Natural killer cell (primary cell): ENCODE data around the gene LAPTM4A. TPM values are rescaled to one million over a fixed set of nuclear protein-coding genes. Genes with fewer than 3 reads are reported as not detected.
"Not testable (repeated sequence)": the region's sequence is repeated elsewhere in the genome, so short reads cannot be mapped to it uniquely, and the experiment has no call there.

Source experiments
- ATAC-seq, 3 donors: fragments of 150-1000 bp in 2 of 3; fragments of 200-7000 bp in 1 of 3; cut with Tn5 transposase; 1 replicate in 1 of 3; 2 replicates in 2 of 3; pipeline ENCODE4 v1.10.0; 2021; ENCODE audit warnings: mild to moderate bottlenecking in 2 of 3, moderate library complexity in 2 of 3
- DNase-seq, 2 donors: peaks; one replicate each; pipeline versions ENCODE4 v3.0.0 to v3.0.0-alpha.2; 2013 to 2021; ENCODE audit warnings: mixed read lengths in 1 of 2
- H3K27ac ChIP-seq: one replicate; pipeline ENCODE4 v1.5.1; 2013; ENCODE audit warnings: mild to moderate bottlenecking, low read length
- H3K27me3 ChIP-seq: one replicate; pipeline ENCODE4 v1.6.1; 2013; ENCODE audit warnings: low read length; ENCODE audit not compliant: control insufficient read depth, insufficient read depth
- H3K36me3 ChIP-seq: one replicate; pipeline ENCODE4 v1.6.1; 2013; ENCODE audit warnings: low read length; ENCODE audit not compliant: control insufficient read depth, insufficient read depth
- H3K4me1 ChIP-seq: one replicate; pipeline ENCODE4 v1.6.1; 2013; ENCODE audit warnings: low read length; ENCODE audit not compliant: control insufficient read depth, insufficient read depth
- H3K4me3 ChIP-seq: one replicate; pipeline ENCODE4 v1.5.1; 2013; ENCODE audit warnings: low read length
- H3K9me3 ChIP-seq: one replicate; pipeline ENCODE4 v1.6.1; 2013; ENCODE audit warnings: low read length; ENCODE audit not compliant: control insufficient read depth, insufficient read depth
- H3K27ac Mint-ChIP-seq, 2 donors: one replicate each; pipeline ENCODE4 v1.8.0; 2022; ENCODE audit warnings: mild to moderate bottlenecking in 2 of 2, mixed read lengths in 2 of 2, moderate library complexity in 1 of 2
- H3K27me3 Mint-ChIP-seq, 2 donors: one replicate each; pipeline ENCODE4 v1.8.0; 2022; ENCODE audit warnings: low read depth in 2 of 2, mixed read lengths in 2 of 2
- H3K36me3 Mint-ChIP-seq: one replicate; pipeline ENCODE4 v1.8.0; 2022; ENCODE audit warnings: mixed read lengths
- H3K4me1 Mint-ChIP-seq, 2 donors: one replicate each; pipeline ENCODE4 v1.8.0; 2022; ENCODE audit warnings: mixed read lengths in 2 of 2
- H3K4me3 Mint-ChIP-seq: one replicate; pipeline ENCODE4 v1.8.0; 2022; ENCODE audit warnings: mild to moderate bottlenecking, moderate library complexity, mixed read lengths
- H3K9me3 Mint-ChIP-seq, 2 donors: one replicate each; pipeline ENCODE4 v1.8.0; 2022; ENCODE audit warnings: mixed read lengths in 2 of 2
- WGBS: methylation state at CpG from one replicate; pipeline ENCODE4 v1.1.7; 2013; ENCODE audit warnings: missing lambda C conversion rate; ENCODE audit not compliant: insufficient coverage; 5-methylcytosine and 5-hydroxymethylcytosine counted together
- intact Hi-C: fragments of 100-400 bp; cut with micrococcal nuclease; formaldehyde crosslinking; loops from one replicate; pipeline ENCODE4 v1.14.2; 2022
- total RNA-seq, 4 donors: library from RNA; stranded (reverse); fragments of 120-200 nt in 1 of 4; gene quantifications; one replicate each; pipeline versions ENCODE4 v1.2.3 to v1.2.4, GENCODE V29; 2013 to 2022
- TF ChIP-seq, protein P1 (sequence below): fragments of 200-600 bp; IDR thresholded peaks from one replicate; pipeline ENCODE4 v1.8.0; 2022; ENCODE audit warnings: antibody characterized with exemption

Gene LAPTM4A
- total RNA-seq, 3 donors from 2014 or later (not counting 1 experiment from before 2014, with no cell fraction given): 60.6 to 98.4 (median 75.0) TPM

DNA sequence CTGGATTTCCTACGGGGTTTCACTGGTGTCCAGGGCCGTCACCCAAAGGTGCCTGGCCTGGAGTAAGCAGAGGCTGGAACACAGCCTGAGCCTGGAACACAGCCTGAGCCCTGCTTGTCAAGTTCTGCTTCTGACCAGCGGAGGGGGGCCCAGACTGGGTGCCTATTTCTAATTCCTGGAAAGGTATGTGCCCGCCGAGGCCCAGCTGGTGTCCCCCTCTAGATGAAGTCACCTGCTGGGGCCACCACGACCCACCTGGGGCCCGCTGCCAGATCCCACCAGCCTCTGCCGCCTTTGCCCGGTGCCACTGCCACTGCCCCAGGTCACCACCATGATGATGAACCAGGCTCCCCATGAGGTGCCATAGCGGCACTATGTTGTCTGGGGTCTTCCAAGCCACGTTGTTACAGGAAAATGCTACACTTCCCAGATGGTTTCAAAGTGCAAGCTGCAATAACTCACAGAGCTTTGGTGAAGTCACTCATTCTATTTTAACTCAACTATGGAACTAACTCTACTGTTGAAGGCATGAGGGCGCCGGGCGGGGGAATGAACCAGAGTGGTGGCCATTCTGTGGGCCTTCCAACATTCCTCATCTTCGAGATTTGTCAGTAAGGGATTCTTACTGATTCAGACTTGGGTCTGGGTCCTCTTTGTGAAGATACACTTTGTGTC is 40.9 kb upstream of the LAPTM4A start:
- H3K4me1 Mint-ChIP-seq: no peaks in the 10 kb centered on the region
- intact Hi-C loops: no loop called here
- no peak overlapping the region for H3K27ac Mint-ChIP-seq
- WGBS: 92% methylated on average over 15 of the region's 15 CpGs
- TF ChIP-seq, protein P1, sequence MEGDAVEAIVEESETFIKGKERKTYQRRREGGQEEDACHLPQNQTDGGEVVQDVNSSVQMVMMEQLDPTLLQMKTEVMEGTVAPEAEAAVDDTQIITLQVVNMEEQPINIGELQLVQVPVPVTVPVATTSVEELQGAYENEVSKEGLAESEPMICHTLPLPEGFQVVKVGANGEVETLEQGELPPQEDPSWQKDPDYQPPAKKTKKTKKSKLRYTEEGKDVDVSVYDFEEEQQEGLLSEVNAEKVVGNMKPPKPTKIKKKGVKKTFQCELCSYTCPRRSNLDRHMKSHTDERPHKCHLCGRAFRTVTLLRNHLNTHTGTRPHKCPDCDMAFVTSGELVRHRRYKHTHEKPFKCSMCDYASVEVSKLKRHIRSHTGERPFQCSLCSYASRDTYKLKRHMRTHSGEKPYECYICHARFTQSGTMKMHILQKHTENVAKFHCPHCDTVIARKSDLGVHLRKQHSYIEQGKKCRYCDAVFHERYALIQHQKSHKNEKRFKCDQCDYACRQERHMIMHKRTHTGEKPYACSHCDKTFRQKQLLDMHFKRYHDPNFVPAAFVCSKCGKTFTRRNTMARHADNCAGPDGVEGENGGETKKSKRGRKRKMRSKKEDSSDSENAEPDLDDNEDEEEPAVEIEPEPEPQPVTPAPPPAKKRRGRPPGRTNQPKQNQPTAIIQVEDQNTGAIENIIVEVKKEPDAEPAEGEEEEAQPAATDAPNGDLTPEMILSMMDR: no peak
- H3K27ac ChIP-seq: no peak overlapping the region
- H3K4me3 ChIP-seq: no peak overlapping the region
- no peak for ATAC-seq
- no peaks in the 10 kb centered on the region for H3K9me3 Mint-ChIP-seq
- no peaks in the 10 kb centered on the region for H3K36me3 Mint-ChIP-seq
- no peaks in the 10 kb centered on the region for H3K27me3 ChIP-seq
- H3K4me3 Mint-ChIP-seq: no peak overlapping the region
- H3K36me3 ChIP-seq: no peaks in the 10 kb centered on the region
- no peak for DNase-seq
- H3K4me1 ChIP-seq: no peaks in the 10 kb centered on the region
- no peaks in the 10 kb centered on the region for H3K9me3 ChIP-seq
- H3K27me3 Mint-ChIP-seq: peaks cover 19 to 21% of the 10 kb centered on the region in 2 donors

DNA sequence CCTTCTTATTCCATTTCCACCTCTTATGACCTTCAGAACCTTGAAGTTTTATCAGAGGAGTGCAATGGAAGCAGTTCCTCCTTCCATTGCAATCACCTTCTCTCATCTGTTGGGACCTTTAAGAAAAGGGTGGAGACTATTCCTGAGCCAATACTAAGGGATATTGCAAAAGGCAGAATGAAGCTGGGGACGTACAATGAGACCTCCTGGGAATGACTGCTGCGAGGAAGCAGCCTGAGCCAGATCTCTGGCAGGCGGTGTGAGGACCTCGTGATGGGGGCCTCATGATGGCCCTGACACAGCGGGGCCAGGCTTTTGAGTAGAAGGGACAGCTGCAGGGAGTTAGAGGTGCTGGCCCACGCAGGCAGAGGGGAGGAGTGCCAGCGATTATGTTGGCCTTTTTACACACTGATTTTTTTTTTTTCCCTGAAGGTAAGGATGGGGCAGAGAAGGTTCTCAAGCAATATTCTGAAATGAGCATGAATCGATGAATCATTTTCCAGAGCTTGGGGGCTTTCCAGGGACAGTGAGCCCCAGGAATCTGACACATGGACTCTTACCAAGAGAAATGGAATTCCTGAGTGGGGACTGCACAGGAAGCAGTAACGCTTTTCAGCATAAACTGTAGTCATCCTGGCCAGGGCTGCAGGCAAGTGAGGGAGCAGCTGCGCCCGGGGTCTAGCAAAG is 40.0 kb upstream of the LAPTM4A start:
- no peak for DNase-seq
- Mint-ChIP-seq H3K27ac (no peak overlapping the region), H3K4me3 (no peak overlapping the region), H3K4me1 (no peaks in the 10 kb centered on the region), H3K36me3 (no peaks in the 10 kb centered on the region), H3K9me3 (no peaks in the 10 kb centered on the region), H3K27me3 (peaks cover 19 to 21% of the 10 kb centered on the region in 2 donors)
- intact Hi-C loops: no loop called here
- TF ChIP-seq, protein P1: no peak
- Histone ChIP-seq H3K4me3 (no peak overlapping the region), H3K27me3 (no peaks in the 10 kb centered on the region), H3K36me3 (no peaks in the 10 kb centered on the region), H3K27ac (no peak overlapping the region), H3K4me1 (no peaks in the 10 kb centered on the region), H3K9me3 (no peaks in the 10 kb centered on the region)
- no peak for ATAC-seq
- 88% methylated on average over 11 of the region's 11 CpGs for WGBS

DNA sequence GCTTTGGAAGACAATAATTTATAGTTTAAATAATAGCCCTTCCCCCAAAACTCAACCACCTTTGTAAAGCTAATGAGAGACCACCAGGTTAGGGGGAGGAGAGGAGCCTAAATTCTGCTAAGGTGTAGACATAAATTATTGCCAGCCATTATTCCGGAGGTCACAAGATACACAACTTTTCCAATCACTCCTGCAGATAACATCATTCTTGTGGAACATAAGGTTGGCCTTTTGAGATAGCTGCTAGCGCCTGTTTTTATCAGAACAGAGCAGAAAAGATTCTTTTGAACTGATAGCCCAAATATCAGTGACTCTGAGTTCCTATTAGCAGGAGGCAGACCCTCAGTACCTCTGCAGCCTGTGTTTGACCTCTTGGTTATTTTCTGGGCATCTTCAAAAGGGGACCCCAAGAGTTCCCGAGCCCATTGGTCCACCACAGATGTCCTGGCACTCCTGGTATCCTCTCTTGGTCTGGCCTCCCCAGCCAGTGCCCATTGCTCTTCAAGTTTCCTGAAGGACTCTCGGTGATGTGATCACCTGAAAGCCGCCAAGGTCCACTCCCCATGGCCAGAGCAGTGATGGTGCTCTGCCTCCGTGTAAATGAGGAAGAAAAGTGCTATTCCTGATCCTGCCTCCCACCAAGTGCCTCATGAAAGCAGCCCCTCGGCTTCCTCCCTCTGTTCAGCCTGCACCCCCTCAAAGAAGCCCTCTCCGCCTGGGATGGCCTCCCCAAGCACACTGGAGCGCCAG is 38.5 kb upstream of the LAPTM4A start:
- no peaks in the 10 kb centered on the region for H3K4me1 ChIP-seq
- no peaks in the 10 kb centered on the region for H3K9me3 Mint-ChIP-seq
- no peaks in the 10 kb centered on the region for H3K36me3 Mint-ChIP-seq
- H3K27me3 ChIP-seq: no peaks in the 10 kb centered on the region
- H3K27me3 Mint-ChIP-seq: peaks cover 19 to 21% of the 10 kb centered on the region in 2 donors
- TF ChIP-seq, protein P1: no peak
- no peak overlapping the region for H3K4me3 ChIP-seq
- no peaks in the 10 kb centered on the region for H3K9me3 ChIP-seq
- no peak for DNase-seq
- no peak overlapping the region for H3K27ac Mint-ChIP-seq
- no peak for ATAC-seq
- no peak overlapping the region for H3K27ac ChIP-seq
- intact Hi-C loops: no loop called here
- no peaks in the 10 kb centered on the region for H3K4me1 Mint-ChIP-seq
- H3K36me3 ChIP-seq: no peaks in the 10 kb centered on the region
- H3K4me3 Mint-ChIP-seq: no peak overlapping the region
- WGBS: 78% methylated on average over 9 of the region's 9 CpGs

DNA sequence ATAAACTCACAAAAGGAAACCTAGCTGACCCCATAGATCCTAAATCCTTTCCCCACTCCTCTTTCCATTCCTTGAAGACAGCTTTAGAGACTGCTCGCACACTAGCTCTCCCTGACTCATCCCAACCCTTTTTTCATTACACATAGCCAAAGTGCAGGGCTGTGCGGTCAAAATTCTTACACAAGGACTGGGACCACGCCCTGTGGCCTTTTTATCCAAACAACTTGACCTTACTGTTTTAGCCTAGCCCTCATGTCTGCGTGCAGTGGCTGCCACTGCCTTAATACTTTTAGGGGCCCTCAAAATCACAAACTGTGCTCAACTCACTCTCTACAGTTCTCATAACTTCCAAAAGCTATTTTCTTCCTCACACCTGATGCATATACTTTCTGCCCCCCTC is 34.5 kb upstream of the LAPTM4A start:
- H3K9me3 Mint-ChIP-seq, H3K9me3 ChIP-seq, H3K27me3 ChIP-seq, H3K27ac ChIP-seq, H3K36me3 Mint-ChIP-seq, intact Hi-C loops, DNase-seq, H3K4me3 ChIP-seq, ATAC-seq, H3K27ac Mint-ChIP-seq, H3K36me3 ChIP-seq, H3K4me1 Mint-ChIP-seq, H3K4me1 ChIP-seq, H3K4me3 Mint-ChIP-seq, H3K27me3 Mint-ChIP-seq: not testable (repeated sequence)
- 85% methylated on average over 4 of the region's 4 CpGs for WGBS

DNA sequence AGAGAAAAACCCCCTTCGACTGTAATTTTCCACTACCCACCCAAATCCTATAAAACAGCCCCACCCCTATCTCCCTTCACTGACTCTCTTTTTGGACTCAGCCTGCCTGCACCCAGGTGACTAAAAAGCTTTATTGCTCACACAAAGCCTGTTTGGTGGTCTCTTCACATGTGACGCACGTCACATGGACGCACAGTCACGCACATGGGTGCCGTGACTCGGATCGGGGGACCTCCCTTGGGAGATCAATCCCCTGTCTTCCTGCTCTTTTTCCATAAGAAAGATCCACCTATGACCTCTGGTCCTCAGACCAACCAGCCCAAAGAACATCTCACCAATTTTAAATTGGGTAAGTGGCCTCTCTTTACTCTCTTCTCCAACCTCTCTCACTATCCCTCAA is 31.4 kb upstream of the LAPTM4A start:
- H3K4me1 ChIP-seq, H3K27ac Mint-ChIP-seq, ATAC-seq, H3K27ac ChIP-seq, H3K27me3 ChIP-seq, H3K4me3 Mint-ChIP-seq, H3K4me1 Mint-ChIP-seq, H3K36me3 Mint-ChIP-seq, H3K27me3 Mint-ChIP-seq, DNase-seq, H3K9me3 ChIP-seq, intact Hi-C loops, H3K4me3 ChIP-seq, H3K36me3 ChIP-seq, H3K9me3 Mint-ChIP-seq: not testable (repeated sequence)
- 99% methylated on average over 8 of the region's 8 CpGs for WGBS
